HG03469 (cell line): Measurements from ENCODE around the gene NPAT.

Experiments
- ATAC-seq: cut with Tn5 transposase; IDR thresholded peaks from one replicate; pipeline ENCODE4 v1.9.1; 2021; ENCODE audit warnings: mild to moderate bottlenecking, moderate library complexity, moderate number of reproducible peaks; ENCODE audit not compliant: unreplicated experiment

Gene NPAT

GRCh38 chr11:108222574-108223347 lies at the start of gene NPAT, which contains the start of gene ATM:
NPAT (minus strand) TSS chr11:108222638; CDS start chr11:108222536, 102 bp downstream.
ATM (plus strand) TSS chr11:108223067; CDS start chr11:108227625, 4,558 bp downstream.
- ATAC-seq: peak; percentile 77

GRCh38 chr11:108269583-108269982 lies 47.1 kb upstream of the NPAT start:
- ATAC-seq: no peak

DNA sequence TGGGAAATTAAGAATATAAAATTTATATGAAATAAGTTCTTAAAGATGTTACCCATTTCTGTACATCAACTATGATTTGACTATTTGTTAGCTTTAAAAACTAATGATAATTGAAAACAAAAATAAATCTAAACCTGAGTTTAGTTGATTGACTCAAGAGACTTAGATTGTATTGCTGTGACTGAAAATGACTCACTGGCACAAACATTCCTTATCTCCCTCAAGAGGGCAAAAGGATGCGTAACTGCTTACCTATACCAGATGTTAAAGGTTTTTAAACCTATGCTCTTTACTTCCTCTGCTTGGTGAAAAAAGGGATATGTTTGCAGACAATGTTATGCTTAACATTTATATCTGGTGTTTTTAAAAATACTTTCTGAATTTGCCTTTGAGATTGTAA lies 30.7 kb upstream of the NPAT start:
- ATAC-seq: no peak

GRCh38 chr11:108246885-108247284 lies 24.4 kb upstream of the NPAT start:
- ATAC-seq: no peak

- ATAC-seq: no peak
Observed at GRCh38 chr11:108246308-108246707, 23.9 kb upstream of the NPAT start.

DNA sequence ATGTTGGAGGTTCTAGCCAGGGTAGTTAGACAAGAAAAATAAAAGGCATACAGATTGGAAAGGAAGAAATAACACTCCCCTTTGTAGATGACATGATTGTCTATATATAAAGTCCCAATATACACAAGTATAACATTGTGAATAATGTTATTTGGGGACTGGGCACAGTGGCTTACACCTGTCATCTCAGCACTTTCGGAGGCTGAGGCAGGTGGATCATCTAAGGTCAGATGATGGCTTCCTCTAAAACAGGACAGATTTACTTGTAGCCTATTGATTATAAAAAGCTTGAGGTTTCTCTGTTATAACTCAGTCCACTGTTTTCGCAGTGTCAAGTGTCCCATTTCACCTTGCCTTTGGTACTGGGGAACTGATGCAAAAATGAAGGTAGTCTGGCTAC lies 20.0 kb upstream of the NPAT start:
- no peak for ATAC-seq

DNA sequence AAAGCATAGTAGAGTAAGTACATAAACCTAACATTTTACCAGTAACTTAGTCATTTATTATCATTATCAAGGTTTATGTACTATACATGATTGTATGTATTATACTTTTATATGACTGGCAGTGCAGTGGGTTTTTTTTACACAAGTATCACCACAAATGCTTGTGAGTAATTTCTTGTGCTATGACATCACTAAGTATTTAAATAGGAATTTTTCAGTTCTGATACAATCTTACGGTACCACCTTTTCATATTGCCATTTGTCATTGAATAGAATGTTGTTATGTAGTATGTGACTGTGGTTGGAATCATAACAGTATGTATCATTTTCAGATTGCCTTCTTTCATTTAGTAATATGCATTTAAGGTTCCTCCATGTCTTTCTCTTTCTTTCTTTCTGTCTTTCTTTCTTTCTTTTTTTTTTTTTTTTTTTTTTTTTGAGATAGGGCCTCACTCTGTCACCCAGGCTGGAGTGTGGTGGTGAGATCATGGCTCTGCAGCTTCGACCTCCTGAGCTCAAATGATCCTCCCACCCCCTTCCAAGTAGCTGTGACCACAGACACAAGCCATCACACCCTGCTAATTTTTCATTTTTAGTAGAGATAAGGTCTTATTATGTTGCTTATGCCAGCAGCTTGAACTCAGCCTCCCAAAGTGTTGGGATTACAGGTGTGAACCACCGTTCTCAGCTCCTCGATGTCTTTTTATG lies 19.0 kb upstream of the NPAT start:
- no peak for ATAC-seq

DNA sequence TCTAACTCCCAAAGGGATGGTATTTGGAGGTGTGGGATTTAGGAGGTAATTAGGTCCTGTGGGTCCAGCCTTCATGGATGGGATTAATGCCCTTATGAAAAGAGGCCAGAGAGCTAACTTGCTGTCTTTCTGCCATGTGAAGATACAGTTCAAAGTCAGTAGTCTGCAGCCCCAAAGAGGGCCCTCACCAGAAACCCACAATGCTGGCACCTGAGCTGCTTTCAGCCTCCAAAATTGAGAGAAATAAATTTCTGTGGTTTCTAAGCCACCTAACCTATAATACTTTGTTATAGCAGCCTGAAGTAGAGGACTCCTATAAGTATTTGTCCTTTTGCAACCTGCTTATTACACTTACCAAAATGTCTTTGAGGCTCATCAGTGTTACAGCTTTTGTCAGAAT lies 16.6 kb upstream of the NPAT start:
- no peak for ATAC-seq

DNA sequence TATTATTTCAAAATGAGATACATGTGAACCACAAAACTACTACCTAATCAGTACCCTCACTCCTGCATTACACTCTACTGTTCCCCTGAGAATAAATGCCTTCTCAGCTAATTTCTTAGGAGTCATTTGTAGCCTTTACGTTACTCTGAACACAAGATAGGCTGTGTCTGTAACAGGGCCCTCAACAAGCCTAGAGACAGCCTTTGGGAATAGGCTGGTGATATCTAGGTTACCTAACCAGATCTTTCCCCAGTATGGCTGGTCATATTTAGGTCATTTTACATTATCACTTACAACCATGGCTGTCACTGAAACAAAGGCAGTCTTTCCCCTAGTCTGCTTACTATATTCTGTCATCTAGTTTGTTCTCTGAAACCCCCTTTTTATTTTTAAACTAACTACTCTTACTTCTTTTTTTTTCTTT lies 14.6 kb upstream of the NPAT start:
- ATAC-seq: peak; percentile 36

DNA sequence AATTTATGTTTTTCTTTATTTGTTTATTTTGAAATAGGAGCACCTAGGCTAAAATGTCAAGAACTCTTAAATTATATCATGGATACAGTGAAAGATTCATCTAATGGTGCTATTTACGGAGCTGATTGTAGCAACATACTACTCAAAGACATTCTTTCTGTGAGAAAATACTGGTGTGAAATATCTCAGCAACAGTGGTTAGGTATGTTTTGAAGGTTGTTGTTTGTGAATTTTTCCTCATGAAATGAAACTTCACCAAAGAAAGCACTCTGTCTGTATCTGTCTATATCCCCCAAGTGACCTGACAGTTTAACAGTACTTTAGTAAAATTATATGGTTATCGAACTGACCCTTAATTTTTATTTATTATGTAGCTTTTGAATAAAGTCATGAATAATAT lies 13.2 kb upstream of the NPAT start:
- no peak for ATAC-seq

GRCh38 chr11:108235192-108235591 lies 12.8 kb upstream of the NPAT start:
- ATAC-seq: no peak

DNA sequence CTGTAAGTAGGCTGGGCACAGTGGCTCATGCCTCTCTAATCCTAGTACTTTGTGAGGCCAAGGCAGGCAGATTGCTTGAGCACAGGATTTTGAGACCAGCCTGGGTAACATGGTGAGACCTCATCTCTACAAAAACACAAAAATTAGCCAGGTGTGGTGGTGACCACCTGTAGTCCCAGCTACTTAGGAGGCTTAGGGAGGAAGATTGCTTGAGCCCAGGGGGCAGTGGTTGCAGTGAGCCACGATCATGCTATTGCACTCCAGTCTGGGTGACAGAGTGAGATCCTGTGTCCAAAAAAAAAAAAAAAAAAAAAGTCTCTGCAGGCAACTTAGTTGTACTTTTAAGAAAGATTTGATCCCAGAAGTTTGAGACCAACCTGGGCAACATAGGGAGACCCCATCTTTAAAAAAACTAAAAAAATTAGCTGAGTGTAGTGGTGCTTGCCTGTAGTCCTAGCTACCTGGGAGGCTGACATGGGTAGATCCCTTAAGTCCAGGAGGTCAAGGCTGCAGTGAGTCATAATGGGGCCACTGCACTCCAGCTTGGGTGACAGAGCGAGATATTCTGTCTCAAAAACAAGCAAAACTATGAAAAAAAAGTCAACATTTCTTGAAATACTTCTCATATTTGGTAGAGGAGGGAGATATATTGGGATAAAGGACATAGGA lies 11.0 kb upstream of the NPAT start:
- no peak for ATAC-seq

DNA sequence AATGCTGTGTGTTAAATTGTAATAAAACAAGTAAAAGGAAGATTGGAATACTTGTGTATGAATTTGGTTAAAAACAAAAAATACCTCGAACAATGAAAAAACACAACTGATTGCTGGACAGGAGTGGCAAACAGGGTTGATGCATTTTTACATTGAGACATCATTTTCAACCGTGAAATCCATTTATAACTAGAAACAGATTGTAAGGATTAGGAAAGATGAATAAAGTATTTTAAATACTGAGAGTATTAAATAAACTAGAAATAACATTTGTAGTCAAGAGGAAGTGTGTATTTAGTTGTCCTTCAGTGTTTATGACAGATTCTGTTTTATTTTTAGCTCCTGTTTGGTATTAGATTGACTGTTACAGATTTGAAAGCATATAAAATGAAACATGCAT lies 5.8 kb upstream of the NPAT start:
- ATAC-seq: no peak

- no peak for ATAC-seq
Observed at GRCh38 chr11:108226036-108226435, 3.6 kb upstream of the NPAT start.

GRCh38 chr11:108224911-108225786 lies 2.7 kb upstream of the NPAT start:
- no peak for ATAC-seq

DNA sequence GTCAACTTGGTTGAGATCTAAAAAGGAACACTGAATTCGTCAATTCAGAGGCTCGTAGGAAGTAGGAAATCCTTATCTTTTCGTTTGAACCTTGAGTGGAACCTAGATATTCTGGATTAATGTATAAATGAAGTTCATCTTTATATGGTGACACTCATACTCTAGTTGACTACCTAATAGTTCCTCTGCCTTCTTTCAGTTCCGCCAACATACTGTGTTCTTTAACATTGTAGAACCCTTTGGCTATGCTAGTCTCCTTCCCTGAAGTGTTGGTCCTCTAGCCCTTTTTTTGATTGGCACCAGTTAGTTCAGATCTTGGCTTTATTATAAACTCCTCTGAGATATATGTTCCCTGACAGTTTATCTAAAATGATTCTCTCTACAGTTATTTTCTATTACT lies 1.9 kb upstream of the NPAT start:
- no peak for ATAC-seq

DNA sequence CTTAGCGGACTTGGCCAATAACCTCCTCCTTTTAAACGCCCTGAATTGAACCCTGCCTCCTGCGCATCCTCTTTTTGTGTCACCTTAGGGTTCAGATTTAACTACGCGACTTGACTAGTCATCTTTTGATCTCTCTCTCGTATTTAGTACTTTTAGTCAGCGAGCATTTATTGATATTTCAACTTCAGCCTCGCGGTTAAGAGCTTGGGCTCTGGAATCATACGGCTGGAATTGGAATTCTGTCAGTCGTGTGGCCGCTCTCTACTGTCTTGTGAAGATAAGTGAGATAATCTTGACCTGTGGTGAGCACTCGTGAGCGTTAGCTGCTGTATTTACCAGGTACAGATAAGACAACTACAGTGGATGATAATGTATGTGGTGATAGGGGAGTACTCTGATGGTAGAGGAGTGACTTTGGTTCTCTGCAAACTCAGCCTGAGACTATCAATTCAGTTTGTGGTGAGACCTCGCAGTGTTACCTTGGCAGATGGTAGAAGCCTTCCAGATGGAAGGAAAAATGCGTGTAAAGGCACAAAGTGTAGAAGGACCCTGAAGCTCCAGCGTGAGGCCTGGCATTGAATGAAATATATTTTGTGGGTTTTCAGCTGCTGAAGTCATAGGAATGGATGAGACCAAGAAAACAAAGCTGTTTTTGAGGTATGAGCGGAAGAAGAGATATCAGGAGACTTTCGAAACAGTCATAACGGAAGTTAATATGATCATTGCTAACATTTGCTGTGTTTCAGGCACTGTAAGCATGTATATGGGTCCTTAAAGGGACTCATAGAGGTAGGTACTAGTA lies 1.1 kb upstream of the NPAT start:
- peak; percentile 29 for ATAC-seq

DNA sequence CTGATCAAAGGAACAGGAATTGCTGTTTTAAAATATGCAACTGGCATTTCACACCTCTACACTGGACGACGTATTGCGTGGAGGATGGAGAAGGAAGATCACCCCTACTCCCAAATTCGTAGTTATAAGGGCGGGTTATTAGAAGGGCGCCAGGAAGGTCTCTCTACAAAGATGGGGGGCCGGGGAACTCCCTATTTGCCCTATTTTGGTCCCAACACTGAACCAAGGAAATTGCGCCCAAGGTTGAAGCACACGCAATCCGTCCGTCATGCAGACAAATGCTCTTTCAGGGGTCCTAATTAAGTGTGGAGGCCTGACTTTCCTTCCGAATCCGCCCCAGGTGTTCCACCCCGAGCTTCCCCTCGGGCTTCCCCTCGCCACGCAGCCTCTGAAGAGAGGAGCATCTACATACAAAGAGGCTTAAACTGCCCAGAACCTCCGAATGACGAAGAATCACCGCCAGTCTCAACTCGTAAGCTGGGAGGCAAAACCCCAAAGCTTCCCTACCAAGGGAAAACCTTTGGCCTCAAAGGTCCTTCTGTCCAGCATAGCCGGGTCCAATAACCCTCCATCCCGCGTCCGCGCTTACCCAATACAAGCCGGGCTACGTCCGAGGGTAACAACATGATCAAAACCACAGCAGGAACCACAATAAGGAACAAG lies 396 bp downstream of the NPAT start:
- no peak for ATAC-seq

DNA sequence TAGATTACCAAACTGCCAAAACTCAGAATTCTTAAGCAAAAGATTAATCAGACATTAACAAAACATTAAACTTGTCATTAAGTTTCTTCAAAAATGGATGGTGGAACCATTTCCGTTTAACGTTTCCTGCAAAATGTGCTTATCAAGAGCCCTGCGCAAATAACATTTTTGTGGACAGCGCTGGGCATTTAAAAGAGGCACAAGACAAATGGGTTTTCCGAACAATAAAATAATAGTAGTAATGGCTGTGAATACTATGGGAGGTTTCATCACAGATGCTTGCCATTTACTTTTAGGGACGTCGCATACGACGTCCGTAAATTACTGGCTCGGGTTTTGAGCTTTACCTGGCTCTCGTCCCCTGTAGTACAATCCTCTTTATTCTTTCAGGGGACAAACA lies 1.1 kb downstream of the NPAT start:
- no peak for ATAC-seq
